ENCODE results near the gene TRIM8.

Gene TRIM8

GRCh38 chr10:102620138-102620590 is 24.1 kb upstream of the TRIM8 start:
- no peak overlapping the region for H3K4me3 ChIP-seq (replicated peaks; ENCODE audit: low read depth, low read length)
- no peak for DNase-seq (ENCODE audit: extremely low read depth, low read depth)
- TF ChIP-seq CTCF (IDR thresholded peaks at IDR 0.05; ENCODE audit: low read depth, low read length, missing control alignments): no peak

GRCh38 chr10:102620591-102621442 is 23.5 kb upstream of the TRIM8 start:
- TF ChIP-seq CTCF (IDR thresholded peaks at IDR 0.05; ENCODE audit: low read depth, low read length, missing control alignments): no peak
- H3K4me3 ChIP-seq (replicated peaks; ENCODE audit: low read depth, low read length): no peak overlapping the region
- DNase-seq (ENCODE audit: extremely low read depth, low read depth): no peak

GRCh38 chr10:102621443-102622325 is 22.6 kb upstream of the TRIM8 start:
- no peak for DNase-seq (ENCODE audit: extremely low read depth, low read depth)
- H3K4me3 ChIP-seq (replicated peaks; ENCODE audit: low read depth, low read length): no peak overlapping the region
- TF ChIP-seq CTCF (IDR thresholded peaks at IDR 0.05; ENCODE audit: low read depth, low read length, missing control alignments): no peak

GRCh38 chr10:102624094-102624493 is 20.2 kb upstream of the TRIM8 start:
- no peak for TF ChIP-seq CTCF (IDR thresholded peaks at IDR 0.05; ENCODE audit: low read depth, low read length, missing control alignments)
- no peak overlapping the region for H3K4me3 ChIP-seq (replicated peaks; ENCODE audit: low read depth, low read length)
- no peak for DNase-seq (ENCODE audit: extremely low read depth, low read depth)

GRCh38 chr10:102624751-102625645 is 19.3 kb upstream of the TRIM8 start:
- DNase-seq (ENCODE audit: extremely low read depth, low read depth): no peak
- H3K4me3 ChIP-seq (replicated peaks; ENCODE audit: low read depth, low read length): no peak overlapping the region
- no peak for TF ChIP-seq CTCF (IDR thresholded peaks at IDR 0.05; ENCODE audit: low read depth, low read length, missing control alignments)

- no peak overlapping the region for H3K4me3 ChIP-seq (replicated peaks; ENCODE audit: low read depth, low read length)
- no peak for DNase-seq (ENCODE audit: extremely low read depth, low read depth)
- no peak for TF ChIP-seq CTCF (IDR thresholded peaks at IDR 0.05; ENCODE audit: low read depth, low read length, missing control alignments)
Observed at GRCh38 chr10:102626026-102626685, 18.1 kb upstream of the TRIM8 start.
